ENCODE measurements around the gene EPSTI1.
"Not testable (repeated sequence)": the region's sequence is repeated elsewhere in the genome, so short reads cannot be mapped to it uniquely, and the experiment has no call there.

Gene EPSTI1

DNA sequence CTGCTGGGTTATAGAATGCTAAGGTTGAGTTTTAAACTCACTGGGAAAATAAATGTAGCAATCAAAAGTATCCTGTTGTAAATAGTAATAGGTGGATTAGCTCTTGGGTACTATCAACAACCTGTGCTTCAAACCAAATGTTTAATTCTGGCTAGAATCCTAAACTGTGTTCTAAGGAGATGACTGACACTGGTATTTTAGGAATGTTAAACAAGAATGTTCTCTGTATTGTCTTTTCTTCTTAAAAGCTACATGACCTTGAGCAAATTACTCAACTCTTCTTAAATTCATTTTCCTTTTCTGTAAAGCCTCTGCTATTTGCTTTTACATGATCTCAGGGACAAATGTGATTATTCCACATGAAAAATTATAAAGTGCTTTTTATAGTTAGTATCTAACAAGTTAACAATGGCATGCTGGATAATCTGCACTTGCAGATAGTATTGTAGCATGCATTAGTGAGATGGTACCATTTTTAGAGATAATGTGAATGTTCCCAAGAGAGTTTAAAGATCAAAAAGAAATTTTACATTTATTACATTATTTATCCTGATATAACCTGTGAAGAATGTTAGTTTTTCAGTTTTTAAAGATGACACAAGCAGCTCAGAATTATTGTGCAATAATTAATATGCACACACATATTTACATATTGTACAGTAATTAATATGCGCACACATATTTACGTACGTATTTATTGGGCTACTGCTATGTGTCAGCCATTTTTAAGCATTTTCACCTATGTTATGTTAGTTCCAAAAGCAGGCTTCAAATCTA lies 13.6 kb upstream of the EPSTI1 start:
- DNase-seq (ENCODE audit: low read depth): no peak

DNA sequence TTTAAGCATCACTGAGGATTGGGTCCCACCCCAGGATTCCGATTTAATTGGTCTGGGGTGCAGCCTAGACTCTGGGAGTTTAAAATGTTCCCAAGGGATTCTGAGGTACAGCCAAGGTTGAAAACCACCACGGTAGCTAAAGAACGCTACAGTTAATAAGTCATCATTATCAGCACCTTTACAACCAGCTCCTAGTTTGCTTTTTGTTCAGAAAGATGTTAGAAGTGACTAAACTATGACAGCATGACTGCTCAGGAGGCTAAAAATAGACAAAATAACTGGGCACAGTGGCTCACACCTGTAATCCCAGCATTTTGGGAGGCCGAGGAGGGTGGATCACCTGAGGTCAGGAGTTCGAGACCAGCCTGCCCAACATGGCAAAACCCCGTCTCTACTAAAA lies 11.7 kb upstream of the EPSTI1 start:
- DNase-seq (ENCODE audit: low read depth): no peak

DNA sequence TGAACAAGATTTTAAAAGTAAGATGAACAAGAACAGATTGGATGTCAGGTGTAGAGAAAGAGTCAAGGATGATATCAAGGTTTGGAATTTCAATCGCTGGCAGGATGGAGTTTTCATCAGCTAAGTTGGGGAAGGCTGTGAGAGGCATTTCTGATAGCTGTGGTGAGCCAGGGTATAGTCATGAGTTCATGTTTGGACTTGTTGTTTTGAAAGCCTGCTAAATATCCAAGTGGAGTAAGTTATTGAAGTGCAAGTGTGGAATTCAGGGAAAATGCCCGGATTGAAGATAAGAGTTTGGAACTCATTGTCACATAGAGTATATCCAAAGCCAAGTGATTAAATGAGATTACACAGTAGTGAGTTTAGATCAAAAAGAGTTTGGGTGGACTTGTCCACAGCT lies 11.0 kb upstream of the EPSTI1 start:
- DNase-seq (ENCODE audit: low read depth): no peak

DNA sequence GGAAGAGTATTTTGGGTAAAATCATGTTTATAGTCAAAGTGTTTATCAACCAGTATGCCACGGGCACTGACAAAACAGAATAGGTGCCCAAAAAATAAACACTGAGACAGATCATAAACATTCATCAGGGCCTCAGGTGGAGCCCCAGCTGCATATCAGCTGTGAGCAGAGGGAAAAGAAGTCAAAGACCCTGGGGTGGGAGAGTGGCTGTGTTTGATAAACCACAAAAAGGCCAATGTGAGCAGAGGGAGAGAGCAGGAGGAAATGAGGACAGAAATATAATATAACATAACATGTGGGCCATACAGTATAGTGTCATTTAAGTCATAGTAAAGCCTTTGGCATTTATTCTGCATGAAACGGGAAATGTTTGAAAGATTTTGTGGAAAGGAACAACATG lies 10.0 kb upstream of the EPSTI1 start:
- DNase-seq (ENCODE audit: low read depth): no peak

DNA sequence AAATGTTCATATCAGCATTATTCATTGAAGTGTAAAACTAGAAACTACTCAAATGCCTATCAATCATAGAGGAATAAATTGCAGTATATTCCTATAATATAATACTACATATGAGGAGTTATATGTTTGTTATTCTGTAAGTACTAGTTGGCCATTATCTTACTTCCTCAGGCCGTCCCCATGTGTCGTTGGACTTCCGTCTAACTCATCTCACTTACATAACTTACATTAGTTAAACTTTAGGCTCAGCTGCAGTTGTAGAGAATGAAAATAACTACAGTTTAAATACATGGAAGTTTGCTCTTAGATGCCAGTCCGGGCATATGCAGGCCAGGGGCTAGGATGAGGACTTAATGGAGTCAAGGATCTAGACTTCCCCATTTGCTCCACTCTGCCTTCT lies 8.6 kb upstream of the EPSTI1 start:
- no peak for DNase-seq (ENCODE audit: low read depth)

DNA sequence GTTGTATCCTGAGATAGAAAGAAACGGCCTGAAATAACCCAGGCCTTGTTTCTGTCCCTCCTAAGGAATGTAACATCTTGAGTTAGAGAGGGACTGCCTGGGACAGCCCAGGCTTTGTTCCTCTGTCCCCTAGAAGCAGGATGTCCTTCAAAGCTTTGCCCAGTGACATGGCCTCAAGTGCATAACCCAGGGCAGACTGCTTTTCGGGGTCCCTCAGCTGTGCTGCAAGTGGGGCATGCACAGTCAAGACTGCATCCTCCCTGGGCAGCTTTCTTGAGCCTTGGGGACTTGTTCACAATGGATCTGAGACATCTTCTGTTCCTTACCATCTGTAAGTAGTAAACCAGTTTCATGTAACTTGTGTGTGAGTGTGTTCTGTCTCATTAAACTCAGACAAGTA lies 7.5 kb upstream of the EPSTI1 start:
- DNase-seq (ENCODE audit: low read depth): no peak

DNA sequence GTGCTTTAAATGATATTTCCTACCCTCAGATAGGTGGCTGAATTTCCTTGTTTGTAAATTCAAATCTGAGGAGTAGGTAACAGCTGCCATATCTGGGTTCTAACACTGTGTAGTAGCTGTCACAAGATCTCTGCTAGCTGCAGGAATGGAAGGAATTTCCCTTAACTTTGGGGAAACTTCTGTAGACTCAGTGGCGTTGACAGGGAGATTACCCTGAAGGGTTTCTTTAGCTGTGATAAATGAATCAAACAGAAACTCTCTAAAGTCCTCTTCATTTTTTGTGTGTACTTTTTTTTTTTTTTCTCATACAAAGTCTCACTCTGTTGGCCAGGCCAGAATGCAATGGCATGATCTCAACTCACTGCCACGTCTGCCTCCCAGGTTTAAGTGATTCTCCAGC lies 5.3 kb upstream of the EPSTI1 start:
- no peak for DNase-seq (ENCODE audit: low read depth)

DNA sequence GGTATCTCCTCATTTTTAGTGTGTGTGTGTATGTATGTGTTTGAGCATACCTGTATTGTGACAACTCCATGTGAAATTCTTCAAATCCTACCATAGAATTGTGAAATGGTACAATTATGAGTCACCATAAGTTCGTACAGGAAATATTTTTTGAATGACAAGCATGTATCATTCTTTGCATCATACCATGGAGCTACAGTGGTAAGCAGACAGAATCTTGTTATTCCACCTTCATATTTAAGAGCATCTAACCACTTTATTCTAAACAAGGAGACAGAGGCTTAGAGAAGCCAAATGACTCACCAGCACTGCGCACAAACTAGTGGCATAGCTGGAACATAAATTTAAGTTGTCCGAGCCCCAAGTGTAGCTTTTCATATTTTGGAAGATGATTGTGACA lies 4.5 kb upstream of the EPSTI1 start:
- no peak for DNase-seq (ENCODE audit: low read depth)

DNA sequence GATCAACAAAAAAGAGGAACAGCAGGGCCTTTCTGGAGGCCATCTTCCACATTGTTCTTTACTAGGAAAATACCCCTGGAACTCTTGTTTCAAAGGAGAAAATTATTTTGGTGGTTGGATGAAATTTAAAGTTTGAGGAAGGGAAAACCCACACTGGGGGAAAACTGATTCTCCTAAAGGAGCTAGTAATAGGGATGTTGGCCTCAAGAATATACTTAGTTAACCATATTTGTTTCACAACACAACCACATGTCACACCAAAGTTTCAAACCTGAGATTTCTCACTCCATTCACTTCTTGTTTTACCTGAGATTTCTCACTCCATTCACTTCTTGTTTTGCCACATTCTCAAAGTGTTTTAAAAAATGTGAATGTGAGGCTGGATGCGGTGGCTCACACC lies 2.8 kb upstream of the EPSTI1 start:
- no peak for DNase-seq (ENCODE audit: low read depth)

DNA sequence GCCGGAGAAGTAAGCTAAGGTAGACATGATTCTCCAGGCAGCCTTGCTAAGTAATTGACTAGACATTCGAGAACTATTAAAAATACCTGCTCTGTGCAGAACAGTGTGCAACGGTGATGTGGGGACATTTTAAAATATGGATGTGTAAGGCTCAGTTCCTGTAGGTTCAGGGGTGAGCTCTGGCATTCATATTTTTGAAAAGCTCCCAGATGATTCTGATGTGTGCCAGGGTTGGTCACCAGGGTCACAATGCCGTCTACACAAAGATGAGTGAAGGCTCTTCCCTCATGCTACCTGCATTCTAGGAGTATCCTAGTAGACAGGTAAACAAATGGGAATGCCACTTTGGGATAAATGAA lies 702 bp upstream of the EPSTI1 start:
- DNase-seq (ENCODE audit: low read depth): no peak

DNA sequence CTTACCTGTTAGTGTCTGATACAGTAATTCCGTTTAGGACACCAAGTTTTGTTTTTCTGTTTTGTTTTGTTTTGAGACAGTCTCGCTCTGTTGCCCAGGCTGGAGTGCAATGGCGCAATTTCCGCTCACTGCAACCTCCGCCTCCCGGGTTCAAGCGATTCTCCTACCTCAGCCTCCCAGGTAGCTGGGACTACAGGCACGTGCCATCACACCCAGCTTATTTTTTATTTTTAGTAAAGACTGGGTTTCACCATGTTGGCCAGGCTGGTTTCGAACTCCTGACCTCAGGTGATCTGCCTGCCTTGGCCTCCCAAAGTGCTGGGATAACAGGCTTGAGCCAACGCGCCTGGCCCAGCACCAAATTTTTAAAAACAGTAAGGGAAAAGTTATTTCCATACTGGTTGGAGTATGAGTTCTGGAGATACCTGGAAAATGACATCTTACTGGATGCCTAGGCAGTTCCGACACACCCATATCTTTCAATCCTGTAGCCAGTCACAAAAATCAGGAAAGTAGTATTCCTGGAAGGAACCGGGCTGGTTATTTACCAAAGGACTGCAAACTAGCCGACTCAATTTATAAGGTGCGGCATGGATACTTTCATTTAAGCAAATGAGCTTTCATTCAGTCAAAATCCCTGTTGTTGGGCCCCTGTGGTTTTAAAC lies 676 bp downstream of the EPSTI1 start:
- not testable (repeated sequence) for DNase-seq (ENCODE audit: low read depth)

DNA sequence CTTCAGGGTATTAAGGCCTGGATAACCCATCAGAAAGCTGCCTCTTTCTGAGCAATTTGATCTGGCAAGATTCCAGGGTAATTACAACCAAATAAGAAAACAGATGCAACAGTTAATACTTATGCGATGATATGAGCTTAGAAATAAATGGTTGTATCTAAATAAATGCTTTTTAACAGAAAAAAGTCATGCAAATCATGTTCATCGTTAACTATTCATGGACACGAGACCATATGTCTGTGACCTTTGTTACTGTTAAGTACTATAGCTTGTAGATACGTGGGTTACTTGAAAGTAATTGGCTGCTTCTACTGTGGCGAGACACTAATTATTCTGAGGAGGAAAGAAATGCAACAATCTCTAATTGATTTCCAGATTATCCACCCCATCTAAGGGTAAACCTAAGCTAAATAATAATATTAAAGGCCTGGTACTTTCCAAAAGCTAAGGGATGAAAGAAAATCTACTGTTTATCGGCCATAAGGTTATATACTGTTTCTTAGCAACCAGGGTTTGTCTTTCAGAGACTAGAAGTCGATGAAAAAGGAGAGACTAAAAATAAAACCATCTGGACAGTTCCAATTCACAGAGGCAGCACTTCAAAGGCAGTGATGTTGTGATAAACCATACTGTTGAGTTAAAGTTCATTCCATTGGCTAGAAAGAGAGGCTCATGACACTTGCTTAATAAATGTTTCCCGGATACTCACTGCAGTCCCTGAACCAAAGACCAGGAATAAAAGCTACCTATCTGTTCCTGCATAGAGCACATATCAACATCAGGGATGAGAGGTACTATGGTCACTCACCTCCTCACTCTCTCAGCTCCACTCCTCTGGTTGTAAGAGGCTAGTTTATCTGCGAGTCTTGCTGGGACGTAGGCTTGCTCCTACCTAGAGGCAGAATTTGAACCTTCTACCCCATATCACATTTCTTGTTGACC lies 1.5 kb downstream of the EPSTI1 start:
- DNase-seq (ENCODE audit: low read depth): no peak

DNA sequence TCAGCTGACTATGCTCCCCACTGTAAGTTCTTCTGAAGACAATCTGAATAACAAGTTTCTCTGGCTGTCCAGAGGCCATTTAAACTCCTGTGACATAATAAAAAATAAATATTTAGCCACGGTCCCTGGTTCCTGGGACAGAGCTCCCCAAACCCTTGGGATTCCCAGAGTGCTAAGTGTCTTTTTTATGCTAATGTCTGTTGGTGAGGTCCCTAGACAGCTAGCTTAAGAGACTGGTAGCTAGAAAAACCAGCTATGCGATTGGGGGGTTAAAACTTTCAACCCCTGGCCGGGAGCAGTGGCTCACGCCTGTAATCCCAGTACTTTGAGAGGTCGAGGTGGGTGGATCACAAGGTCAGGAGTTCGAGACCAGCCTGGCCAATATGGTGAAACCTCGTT lies 5.9 kb downstream of the EPSTI1 start:
- DNase-seq (ENCODE audit: low read depth): no peak

DNA sequence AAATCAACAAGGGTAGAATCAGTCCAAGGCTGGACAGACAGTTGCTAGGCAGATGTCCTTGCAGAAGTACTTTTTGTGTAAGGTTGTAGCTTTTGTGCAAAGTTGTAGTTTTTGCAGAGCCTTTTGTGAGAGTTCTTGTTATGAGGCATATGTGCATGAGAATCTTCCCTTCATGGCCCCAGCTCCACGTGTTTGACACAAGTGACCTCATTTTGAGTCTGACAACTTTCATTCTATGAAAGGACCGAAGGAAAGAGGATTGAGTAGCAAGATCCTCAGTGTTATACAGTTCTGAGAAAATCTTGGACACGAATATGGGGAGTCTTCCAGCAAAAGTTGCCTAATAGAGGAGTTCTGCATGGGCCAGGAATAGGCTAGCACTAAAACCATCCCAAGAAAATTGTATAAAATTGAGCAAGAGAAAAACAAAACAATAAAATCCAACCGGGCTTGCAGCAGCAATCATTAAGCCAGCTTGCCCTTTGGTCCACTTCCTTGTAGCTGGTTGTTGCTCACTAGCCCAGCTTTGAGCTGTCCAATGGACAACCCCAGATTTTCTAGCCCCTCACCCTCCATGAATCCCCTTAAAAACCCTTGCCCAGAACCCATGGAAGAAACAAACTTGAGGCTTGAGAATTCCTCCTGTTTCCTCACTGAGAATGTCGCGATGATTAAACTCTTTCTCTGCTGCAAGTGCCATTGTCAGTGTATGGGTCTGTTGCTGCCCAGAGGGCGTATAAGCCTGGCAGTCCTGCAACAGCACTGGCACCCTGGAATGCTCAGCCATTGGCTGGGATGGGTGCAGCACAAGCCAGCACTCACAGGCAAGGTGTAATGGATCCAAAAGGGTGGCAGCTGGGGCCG lies 6.5 kb downstream of the EPSTI1 start:
- no peak for DNase-seq (ENCODE audit: low read depth)

DNA sequence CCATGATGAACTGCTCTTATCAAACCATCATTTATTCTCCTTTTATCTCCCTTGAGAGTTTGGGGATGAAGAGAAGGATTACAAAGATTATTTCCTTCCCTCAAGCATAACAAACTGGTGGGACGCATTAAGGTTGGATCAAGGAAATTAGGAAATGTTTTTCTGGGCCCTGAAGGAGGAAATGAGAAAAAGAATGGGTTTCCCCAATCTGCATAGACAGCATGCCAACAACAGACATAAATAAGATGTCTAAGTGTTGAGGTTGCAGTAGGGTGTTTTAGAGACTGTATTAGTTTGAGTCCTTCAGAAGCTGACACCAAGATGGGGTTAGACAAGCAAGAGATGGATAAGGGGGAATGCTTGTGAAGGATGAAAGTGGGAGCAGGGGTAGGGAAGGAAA lies 7.3 kb downstream of the EPSTI1 start:
- no peak for DNase-seq (ENCODE audit: low read depth)

DNA sequence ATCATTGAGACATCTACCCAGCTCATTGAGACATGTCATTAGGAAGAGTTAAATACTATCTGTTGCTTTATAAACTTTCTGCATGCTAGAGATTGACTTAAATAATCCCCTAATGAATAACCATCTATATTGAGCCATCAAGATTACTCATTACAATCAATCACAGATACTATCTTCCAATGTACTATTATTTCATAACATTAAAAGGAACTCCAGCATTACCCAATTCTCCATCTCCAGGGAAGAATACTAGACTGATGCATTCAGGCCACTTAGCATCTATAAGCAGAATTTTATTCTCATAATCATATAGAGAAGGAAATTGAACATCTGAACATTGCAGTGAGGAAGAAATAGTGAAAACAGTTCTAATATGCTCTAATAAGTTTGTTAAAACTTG lies 8.0 kb downstream of the EPSTI1 start:
- no peak for DNase-seq (ENCODE audit: low read depth)

DNA sequence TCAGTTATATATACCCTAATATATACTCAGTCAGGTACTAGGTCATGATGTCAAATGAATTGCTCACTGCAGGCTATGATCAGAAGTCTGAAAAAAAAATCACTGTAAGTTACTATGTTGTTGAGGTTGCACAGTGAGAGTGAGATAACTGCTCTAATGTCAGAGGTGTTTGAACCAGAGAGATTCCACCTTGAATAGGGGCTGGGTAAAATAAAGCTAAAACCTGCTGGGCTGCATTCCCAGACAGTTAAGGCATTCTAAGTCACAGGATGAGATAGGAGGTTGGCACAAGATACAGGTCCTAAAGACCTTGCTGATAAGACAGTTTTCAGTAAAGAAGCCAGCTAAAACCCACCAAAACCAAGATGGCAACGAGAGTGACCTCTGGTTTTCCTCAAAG lies 10.2 kb downstream of the EPSTI1 start:
- DNase-seq (ENCODE audit: low read depth): no peak

DNA sequence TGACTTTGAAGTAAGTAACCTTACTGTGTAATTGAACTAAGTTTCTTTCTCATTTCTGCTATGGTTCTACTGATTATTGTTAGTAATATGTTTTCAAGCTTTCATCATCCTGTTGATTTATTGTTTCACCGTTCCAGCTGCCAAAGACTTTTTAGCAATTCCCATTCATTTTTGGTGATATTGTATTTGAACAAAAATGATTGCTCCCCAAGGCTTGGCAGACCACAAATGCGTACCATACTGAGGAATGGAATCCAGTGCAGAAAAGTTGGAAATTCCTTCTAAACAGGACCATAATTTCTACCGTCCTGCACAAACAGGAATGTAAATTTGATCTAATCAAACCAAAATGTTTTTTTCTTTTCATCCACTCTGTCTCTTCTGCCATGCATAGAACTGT lies 10.7 kb downstream of the EPSTI1 start:
- DNase-seq (ENCODE audit: low read depth): no peak

DNA sequence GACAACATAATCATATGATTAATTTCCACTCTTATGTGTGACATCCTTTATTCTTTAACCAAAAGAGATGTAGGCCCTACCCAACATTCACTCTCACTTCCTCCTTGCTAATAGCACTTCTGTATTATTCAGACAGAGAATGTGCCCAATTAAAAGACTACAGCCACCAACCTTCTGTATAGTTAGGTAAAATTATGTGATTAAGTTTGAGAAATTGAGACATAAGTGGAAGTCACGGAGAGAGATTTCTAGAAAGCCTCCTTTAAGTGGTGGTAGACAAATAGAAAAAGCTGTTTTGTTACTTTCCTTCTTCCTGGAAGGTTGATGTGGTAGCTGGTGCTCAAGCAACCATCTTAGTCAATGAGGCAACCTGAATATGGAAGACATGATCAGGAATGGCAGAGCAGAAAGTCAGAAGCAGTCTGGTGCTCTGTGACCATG lies 14.8 kb downstream of the EPSTI1 start:
- DNase-seq (ENCODE audit: low read depth): no peak

DNA sequence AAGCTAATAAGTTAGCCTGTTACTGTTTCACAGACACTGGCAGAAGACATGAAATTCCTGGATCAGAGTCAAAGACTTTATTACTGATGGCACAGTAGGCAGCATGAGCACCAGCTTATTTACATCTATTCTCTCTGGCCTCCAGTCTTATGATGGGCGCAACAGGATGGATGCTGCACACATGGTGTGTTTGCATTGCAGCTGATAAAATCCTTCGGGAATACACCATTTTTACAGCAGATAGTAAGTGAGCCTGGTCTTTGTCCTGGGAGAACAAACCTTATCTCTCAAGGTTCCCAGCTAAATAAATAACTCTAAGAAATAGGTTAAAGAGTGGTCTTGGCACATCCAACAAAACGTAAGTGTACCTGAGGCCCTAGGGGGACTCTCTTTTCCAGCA lies 16.0 kb downstream of the EPSTI1 start:
- DNase-seq (ENCODE audit: low read depth): no peak

DNA sequence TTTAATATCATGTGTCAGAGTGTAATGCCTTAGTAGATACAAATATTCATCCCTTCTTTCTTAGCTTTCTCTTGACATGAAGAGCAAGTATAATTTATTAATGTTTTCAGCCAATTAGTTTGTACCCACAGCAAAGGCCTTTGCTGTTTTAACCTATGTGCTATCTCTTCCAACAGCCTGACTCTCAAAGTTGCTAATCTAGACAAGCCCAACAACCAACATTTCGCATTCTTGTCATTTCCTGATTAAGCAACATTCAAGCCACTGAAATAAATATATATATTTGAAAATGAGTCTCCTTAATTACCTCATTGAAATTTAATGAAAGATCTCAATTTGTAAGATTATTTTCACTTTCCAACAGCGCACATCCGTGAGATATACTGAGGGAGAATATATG lies 18.5 kb downstream of the EPSTI1 start:
- no peak for DNase-seq (ENCODE audit: low read depth)
